HL-60 (cell line): ENCODE results near the gene IDH3G.

Experiments
- DNase-seq, 2 experiments: peaks; one replicate each; pipeline ENCODE4 v3.0.0-alpha.2; 2010 to 2020; ENCODE audit warnings: low read depth in 1 of 2, low spot score in 1 of 2
- H3K27ac ChIP-seq: fragments of 250-450 bp; sonication (Bioruptor Pico); replicated peaks from 2 replicates; pipeline ENCODE4 v1.5.1; 2020; ENCODE audit warnings: mild to moderate bottlenecking, moderate library complexity
- H3K27me3 ChIP-seq: fragments of 250-450 bp; sonication (Bioruptor Pico); 2 replicates; pipeline ENCODE4 v1.5.1; 2021; ENCODE audit warnings: mild to moderate bottlenecking, moderate library complexity; ENCODE audit not compliant: insufficient read depth, poor library complexity, severe bottlenecking
- H3K4me3 ChIP-seq: replicated peaks from 2 replicates; pipeline ENCODE4 v1.5.1; 2011; ENCODE audit warnings: mild to moderate bottlenecking, control low read depth, low read length; ENCODE audit not compliant: insufficient read depth
- GABPA ChIP-seq: IDR thresholded peaks from 2 replicates; pipeline ENCODE4 v1.6.1; 2012; ENCODE audit warnings: low read depth
- POLR2AphosphoS5 ChIP-seq: IDR thresholded peaks from 2 replicates; pipeline ENCODE4 v1.6.1; 2012; ENCODE audit warnings: low read depth
- SPI1 ChIP-seq: IDR thresholded peaks from 2 replicates; pipeline ENCODE4 v1.6.1; 2012; ENCODE audit warnings: low read depth, mild to moderate bottlenecking, borderline replicate concordance
- TF ChIP-seq, protein P1 (sequence below): IDR thresholded peaks from 2 replicates; pipeline ENCODE4 v1.6.1; 2012; ENCODE audit warnings: low read depth; ENCODE audit not compliant: insufficient replicate concordance
- TF ChIP-seq, protein P2 (sequence below): IDR thresholded peaks from one replicate; pipeline ENCODE4 v1.5.1; 2011; ENCODE audit warnings: low read length, control low read depth, inconsistent platforms; ENCODE audit not compliant: insufficient read depth

The IDH3G gene

GRCh38 chrX:153828723-153829548 lies 34.8 kb upstream of the IDH3G start:
- peaks cover 26% of the 10 kb centered on the region for H3K27me3 ChIP-seq
- no peak for DNase-seq
- TF ChIP-seq POLR2AphosphoS5 (no peak), SPI1 (no peak), GABPA (no peak)
- TF ChIP-seq, protein P1, sequence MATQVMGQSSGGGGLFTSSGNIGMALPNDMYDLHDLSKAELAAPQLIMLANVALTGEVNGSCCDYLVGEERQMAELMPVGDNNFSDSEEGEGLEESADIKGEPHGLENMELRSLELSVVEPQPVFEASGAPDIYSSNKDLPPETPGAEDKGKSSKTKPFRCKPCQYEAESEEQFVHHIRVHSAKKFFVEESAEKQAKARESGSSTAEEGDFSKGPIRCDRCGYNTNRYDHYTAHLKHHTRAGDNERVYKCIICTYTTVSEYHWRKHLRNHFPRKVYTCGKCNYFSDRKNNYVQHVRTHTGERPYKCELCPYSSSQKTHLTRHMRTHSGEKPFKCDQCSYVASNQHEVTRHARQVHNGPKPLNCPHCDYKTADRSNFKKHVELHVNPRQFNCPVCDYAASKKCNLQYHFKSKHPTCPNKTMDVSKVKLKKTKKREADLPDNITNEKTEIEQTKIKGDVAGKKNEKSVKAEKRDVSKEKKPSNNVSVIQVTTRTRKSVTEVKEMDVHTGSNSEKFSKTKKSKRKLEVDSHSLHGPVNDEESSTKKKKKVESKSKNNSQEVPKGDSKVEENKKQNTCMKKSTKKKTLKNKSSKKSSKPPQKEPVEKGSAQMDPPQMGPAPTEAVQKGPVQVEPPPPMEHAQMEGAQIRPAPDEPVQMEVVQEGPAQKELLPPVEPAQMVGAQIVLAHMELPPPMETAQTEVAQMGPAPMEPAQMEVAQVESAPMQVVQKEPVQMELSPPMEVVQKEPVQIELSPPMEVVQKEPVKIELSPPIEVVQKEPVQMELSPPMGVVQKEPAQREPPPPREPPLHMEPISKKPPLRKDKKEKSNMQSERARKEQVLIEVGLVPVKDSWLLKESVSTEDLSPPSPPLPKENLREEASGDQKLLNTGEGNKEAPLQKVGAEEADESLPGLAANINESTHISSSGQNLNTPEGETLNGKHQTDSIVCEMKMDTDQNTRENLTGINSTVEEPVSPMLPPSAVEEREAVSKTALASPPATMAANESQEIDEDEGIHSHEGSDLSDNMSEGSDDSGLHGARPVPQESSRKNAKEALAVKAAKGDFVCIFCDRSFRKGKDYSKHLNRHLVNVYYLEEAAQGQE, result no peak
- TF ChIP-seq, protein P2, sequence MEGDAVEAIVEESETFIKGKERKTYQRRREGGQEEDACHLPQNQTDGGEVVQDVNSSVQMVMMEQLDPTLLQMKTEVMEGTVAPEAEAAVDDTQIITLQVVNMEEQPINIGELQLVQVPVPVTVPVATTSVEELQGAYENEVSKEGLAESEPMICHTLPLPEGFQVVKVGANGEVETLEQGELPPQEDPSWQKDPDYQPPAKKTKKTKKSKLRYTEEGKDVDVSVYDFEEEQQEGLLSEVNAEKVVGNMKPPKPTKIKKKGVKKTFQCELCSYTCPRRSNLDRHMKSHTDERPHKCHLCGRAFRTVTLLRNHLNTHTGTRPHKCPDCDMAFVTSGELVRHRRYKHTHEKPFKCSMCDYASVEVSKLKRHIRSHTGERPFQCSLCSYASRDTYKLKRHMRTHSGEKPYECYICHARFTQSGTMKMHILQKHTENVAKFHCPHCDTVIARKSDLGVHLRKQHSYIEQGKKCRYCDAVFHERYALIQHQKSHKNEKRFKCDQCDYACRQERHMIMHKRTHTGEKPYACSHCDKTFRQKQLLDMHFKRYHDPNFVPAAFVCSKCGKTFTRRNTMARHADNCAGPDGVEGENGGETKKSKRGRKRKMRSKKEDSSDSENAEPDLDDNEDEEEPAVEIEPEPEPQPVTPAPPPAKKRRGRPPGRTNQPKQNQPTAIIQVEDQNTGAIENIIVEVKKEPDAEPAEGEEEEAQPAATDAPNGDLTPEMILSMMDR, result no peak
- no peak overlapping the region for H3K4me3 ChIP-seq
- no peak overlapping the region for H3K27ac ChIP-seq

DNA sequence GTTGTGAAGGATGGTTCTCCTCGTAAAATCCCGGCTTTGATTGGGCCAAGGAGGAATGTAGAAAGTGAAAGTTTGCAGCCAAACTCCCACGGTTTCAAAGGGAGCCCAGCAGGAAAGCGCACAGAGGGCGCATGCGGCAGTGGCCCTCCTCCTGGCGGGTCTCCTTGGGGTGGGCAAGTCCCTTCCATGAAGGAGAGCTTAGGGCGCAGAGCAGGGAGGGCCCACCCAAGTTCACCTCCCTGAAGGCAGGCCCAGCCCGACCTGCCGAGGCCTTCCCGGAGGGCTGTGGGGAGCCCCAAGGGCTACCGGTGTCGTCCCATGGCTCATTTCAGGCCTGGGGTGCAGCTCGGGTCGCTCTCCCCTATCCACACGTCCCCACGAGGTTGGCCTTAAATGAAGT lies 34.1 kb upstream of the IDH3G start:
- no peak for DNase-seq
- no peak for TF ChIP-seq SPI1
- TF ChIP-seq, protein P2, result no peak
- no peak overlapping the region for H3K4me3 ChIP-seq
- no peak overlapping the region for H3K27ac ChIP-seq
- peaks cover 26% of the 10 kb centered on the region for H3K27me3 ChIP-seq

GRCh38 chrX:153827903-153828302 lies 33.7 kb upstream of the IDH3G start:
- TF ChIP-seq, protein P2, result no peak
- TF ChIP-seq SPI1 (no peak), POLR2AphosphoS5 (no peak)
- H3K4me3 ChIP-seq, result no peak overlapping the region
- DNase-seq, result no peak
- H3K27me3 ChIP-seq, result peaks cover 26% of the 10 kb centered on the region
- no peak overlapping the region for H3K27ac ChIP-seq

DNA sequence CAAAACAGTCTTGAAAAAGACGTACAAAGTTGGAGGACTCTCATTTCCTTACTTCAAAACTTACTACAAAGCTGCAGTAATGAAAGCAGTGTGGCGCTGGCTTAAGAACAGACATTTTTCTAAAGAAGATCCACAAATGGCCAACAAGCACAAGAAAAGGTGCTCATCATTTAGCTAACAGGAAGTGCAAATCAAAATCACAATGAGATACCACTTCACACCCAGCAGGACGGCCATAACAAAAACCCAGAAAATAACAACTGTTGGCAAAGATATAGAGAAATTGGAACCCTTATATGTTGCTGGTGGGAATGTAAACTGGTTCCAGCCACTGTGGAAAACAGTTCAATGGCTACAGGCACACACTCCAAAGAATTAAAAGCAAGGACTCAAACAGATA lies 32.8 kb upstream of the IDH3G start:
- no peak overlapping the region for H3K27ac ChIP-seq
- H3K27me3 ChIP-seq, result peaks cover 26% of the 10 kb centered on the region
- no peak for DNase-seq
- TF ChIP-seq SPI1 (no peak), GABPA (no peak), POLR2AphosphoS5 (no peak)
- TF ChIP-seq, protein P1, result no peak
- TF ChIP-seq, protein P2, result no peak
- H3K4me3 ChIP-seq, result no peak overlapping the region
